Measurements from ENCODE around the gene CELF2. TPM values are rescaled to one million over a fixed set of nuclear protein-coding genes. Genes with fewer than 3 reads are reported as not detected.

Gene CELF2
- total RNA-seq, 1 experiment from 2014 or later, result 0.07 TPM

DNA sequence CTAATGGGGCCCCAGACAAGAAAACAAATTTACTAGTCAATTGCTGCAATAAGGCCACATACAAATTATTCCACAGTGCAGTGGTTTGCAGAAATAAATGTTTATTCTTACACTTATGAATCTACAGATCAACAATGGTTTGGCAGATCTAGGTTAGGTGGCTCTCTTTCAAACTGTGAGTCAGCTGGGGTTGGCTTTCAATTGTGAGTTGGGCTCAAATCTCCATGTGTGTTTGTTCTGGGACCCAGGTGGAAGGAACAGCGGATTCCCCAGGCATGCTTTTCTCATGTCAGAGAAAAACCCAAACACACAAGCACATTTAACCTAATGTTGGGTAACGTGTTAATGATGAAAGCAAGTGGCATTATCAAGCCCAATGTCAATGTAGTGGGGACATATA lies 25.6 kb upstream of the CELF2 start:
- H3K36me3 Mint-ChIP-seq (ENCODE audit: insufficient read depth, unreplicated experiment), result no peaks in the 10 kb centered on the region
- BruUV-seq (replicated peaks), result no TSS peak
- no peak for DNase-seq (ENCODE audit: unreplicated experiment)
- H3K4me1 Mint-ChIP-seq (ENCODE audit: insufficient read depth, unreplicated experiment), result no peaks in the 10 kb centered on the region
- TF ChIP-seq, protein P1, sequence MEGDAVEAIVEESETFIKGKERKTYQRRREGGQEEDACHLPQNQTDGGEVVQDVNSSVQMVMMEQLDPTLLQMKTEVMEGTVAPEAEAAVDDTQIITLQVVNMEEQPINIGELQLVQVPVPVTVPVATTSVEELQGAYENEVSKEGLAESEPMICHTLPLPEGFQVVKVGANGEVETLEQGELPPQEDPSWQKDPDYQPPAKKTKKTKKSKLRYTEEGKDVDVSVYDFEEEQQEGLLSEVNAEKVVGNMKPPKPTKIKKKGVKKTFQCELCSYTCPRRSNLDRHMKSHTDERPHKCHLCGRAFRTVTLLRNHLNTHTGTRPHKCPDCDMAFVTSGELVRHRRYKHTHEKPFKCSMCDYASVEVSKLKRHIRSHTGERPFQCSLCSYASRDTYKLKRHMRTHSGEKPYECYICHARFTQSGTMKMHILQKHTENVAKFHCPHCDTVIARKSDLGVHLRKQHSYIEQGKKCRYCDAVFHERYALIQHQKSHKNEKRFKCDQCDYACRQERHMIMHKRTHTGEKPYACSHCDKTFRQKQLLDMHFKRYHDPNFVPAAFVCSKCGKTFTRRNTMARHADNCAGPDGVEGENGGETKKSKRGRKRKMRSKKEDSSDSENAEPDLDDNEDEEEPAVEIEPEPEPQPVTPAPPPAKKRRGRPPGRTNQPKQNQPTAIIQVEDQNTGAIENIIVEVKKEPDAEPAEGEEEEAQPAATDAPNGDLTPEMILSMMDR (IDR thresholded peaks at IDR 0.05; ENCODE audit: unreplicated experiment), result no peak
- H3K9me3 Mint-ChIP-seq (ENCODE audit: unreplicated experiment), result no peaks in the 10 kb centered on the region
- no peaks in the 10 kb centered on the region for H3K27me3 Mint-ChIP-seq (ENCODE audit: insufficient read depth, unreplicated experiment)
- H3K27ac Mint-ChIP-seq (ENCODE audit: low read depth, unreplicated experiment), result no peak overlapping the region
- POLR2A ChIA-PET, result no interaction called here
- H3K4me3 Mint-ChIP-seq (ENCODE audit: unreplicated experiment), result no peak overlapping the region
- CTCF ChIA-PET, result no interaction called here
- intact Hi-C loops (cut with micrococcal nuclease), result no loop called here

DNA sequence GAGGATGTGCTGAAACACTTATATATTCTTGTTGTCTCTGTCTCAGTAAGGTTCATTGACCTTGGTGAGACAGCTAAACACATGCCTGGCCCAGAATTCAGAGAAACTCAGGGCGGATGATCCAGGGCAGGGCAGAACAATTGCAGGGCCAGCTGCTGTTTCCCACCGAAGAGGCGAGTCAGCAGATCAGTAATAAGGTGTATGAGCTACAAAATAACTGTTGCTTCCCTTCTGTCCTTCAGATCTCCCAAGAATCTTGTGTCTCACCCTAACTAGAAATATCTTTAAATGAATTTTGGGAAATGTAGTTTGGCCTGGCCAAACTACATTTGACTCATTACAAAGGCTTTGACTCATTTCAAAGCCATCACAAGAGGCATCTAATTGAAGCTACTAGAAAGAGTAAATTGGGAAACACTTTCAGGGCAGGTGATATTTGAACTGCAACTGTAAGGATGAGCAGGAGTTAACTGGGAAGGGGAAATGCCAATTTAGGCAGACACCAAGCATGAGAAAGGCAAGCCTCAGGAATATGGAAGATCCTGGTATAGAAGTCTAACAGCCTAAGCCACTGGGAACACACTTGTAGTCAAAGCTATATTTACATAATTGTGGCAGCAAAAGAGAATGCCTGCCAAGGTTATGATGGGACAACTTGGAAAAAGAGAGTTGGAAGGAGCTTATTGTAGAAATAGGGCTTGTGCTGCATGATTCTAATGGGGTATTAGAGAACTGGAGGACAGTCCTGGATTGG lies 24.5 kb upstream of the CELF2 start:
- no TSS peak for BruUV-seq (replicated peaks)
- no peak for DNase-seq (ENCODE audit: unreplicated experiment)
- TF ChIP-seq, protein P1 (IDR thresholded peaks at IDR 0.05; ENCODE audit: unreplicated experiment), result no peak
- no peaks in the 10 kb centered on the region for H3K27me3 Mint-ChIP-seq (ENCODE audit: insufficient read depth, unreplicated experiment)
- intact Hi-C loops (cut with micrococcal nuclease), result no loop called here
- POLR2A ChIA-PET, result no interaction called here
- no peaks in the 10 kb centered on the region for H3K9me3 Mint-ChIP-seq (ENCODE audit: unreplicated experiment)
- H3K4me3 Mint-ChIP-seq (ENCODE audit: unreplicated experiment), result no peak overlapping the region
- no peaks in the 10 kb centered on the region for H3K4me1 Mint-ChIP-seq (ENCODE audit: insufficient read depth, unreplicated experiment)
- no peaks in the 10 kb centered on the region for H3K36me3 Mint-ChIP-seq (ENCODE audit: insufficient read depth, unreplicated experiment)
- no peak overlapping the region for H3K27ac Mint-ChIP-seq (ENCODE audit: low read depth, unreplicated experiment)
- CTCF ChIA-PET, result interaction anchor here (1.3 kb wide), 1 partner anchor 42 kb away, joined by 4 read pairs; no protein-coding TSS in a partner anchor

DNA sequence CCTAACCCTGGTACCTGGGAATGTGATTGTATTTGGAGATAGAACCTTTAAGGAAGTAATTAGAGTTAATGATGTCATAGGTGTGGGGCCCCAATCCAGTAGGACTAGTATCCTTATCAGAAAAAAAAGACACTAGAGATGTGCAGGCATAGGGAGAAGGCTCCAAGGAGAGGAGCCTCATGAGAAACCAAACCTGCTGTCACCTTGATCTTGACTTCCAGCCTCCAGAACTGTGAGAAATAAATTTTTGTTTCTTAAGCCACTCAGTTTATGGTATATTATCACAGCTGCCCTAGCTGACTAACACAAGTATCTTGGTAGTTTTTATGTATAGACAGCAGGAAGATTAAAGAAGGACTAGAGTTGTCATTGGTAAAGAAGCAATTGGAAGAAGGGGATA lies 23.9 kb upstream of the CELF2 start:
- no peak for DNase-seq (ENCODE audit: unreplicated experiment)
- intact Hi-C loops (cut with micrococcal nuclease), result no loop called here
- H3K4me1 Mint-ChIP-seq (ENCODE audit: insufficient read depth, unreplicated experiment), result no peaks in the 10 kb centered on the region
- H3K36me3 Mint-ChIP-seq (ENCODE audit: insufficient read depth, unreplicated experiment), result no peaks in the 10 kb centered on the region
- no peaks in the 10 kb centered on the region for H3K27me3 Mint-ChIP-seq (ENCODE audit: insufficient read depth, unreplicated experiment)
- H3K27ac Mint-ChIP-seq (ENCODE audit: low read depth, unreplicated experiment), result no peak overlapping the region
- no TSS peak for BruUV-seq (replicated peaks)
- H3K9me3 Mint-ChIP-seq (ENCODE audit: unreplicated experiment), result no peaks in the 10 kb centered on the region
- ChIA-PET POLR2A (interaction anchor here (0.7 kb wide), 1 partner anchor 54 kb away, joined by 4 read pairs; no protein-coding TSS in a partner anchor), CTCF (interaction anchor here (0.7 to 1.3 kb wide), 2 partner anchors 42 to 909 kb away, joined by 4 read pairs; no protein-coding TSS in a partner anchor)
- no peak overlapping the region for H3K4me3 Mint-ChIP-seq (ENCODE audit: unreplicated experiment)
- TF ChIP-seq, protein P1 (IDR thresholded peaks at IDR 0.05; ENCODE audit: unreplicated experiment), result no peak

DNA sequence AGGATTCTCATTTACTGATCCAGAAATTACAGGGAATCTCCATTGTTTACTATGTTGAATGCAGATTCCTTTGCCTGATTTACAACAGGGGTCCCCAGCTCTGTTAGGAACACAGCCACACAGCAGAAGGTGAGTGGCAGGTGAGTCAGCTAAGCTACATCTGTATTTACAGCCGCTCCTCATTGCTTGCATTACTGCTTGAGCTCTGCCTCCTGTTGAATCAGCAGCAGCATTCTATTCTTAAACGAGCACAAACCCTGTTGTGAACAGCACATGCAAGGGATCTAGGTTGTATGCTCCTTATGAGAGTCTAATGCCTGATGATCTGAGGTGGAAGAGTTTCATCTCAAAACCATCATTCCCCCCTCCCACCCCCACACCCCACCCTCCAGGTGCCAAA lies 23.3 kb upstream of the CELF2 start:
- no peaks in the 10 kb centered on the region for H3K36me3 Mint-ChIP-seq (ENCODE audit: insufficient read depth, unreplicated experiment)
- H3K27me3 Mint-ChIP-seq (ENCODE audit: insufficient read depth, unreplicated experiment), result no peaks in the 10 kb centered on the region
- H3K4me1 Mint-ChIP-seq (ENCODE audit: insufficient read depth, unreplicated experiment), result no peaks in the 10 kb centered on the region
- H3K9me3 Mint-ChIP-seq (ENCODE audit: unreplicated experiment), result no peaks in the 10 kb centered on the region
- TF ChIP-seq, protein P1 (IDR thresholded peaks at IDR 0.05; ENCODE audit: unreplicated experiment), result no peak
- POLR2A ChIA-PET, result interaction anchor here (0.7 kb wide), 1 partner anchor 54 kb away, joined by 4 read pairs; no protein-coding TSS in a partner anchor
- DNase-seq (ENCODE audit: unreplicated experiment), result no peak
- BruUV-seq (replicated peaks), result no TSS peak
- CTCF ChIA-PET, result interaction anchor here (0.7 to 1.3 kb wide), 2 partner anchors 41 to 910 kb away, joined by 4 read pairs; no protein-coding TSS in a partner anchor
- intact Hi-C loops (cut with micrococcal nuclease), result no loop called here
- no peak overlapping the region for H3K27ac Mint-ChIP-seq (ENCODE audit: low read depth, unreplicated experiment)
- H3K4me3 Mint-ChIP-seq (ENCODE audit: unreplicated experiment), result no peak overlapping the region

All from MCF 10A (cell line).